Stimulated activated naive CD8-positive, alpha-beta T cell treated with anti-CD3 and anti-CD28 coated beads, Interleukin-15, Interleukin-2, amounts not matched to agents 100 U/mL and 50 U/mL, for 24 hours (primary cell): ENCODE measurements around the gene LUC7L.
A peak's percentile ranks its signal among the peaks of the same experiment; 100 is the strongest.
"Not testable (repeated sequence)": the region's sequence is repeated elsewhere in the genome, so short reads cannot be mapped to it uniquely, and the experiment has no call there.

Source experiments
- ATAC-seq: fragments of 150-1000 bp; cut with Tn5 transposase; one replicate; pipeline ENCODE4 v1.10.0; 2021
- DNase-seq: peaks from one replicate; pipeline ENCODE4 v3.0.0; 2021

The LUC7L gene

DNA sequence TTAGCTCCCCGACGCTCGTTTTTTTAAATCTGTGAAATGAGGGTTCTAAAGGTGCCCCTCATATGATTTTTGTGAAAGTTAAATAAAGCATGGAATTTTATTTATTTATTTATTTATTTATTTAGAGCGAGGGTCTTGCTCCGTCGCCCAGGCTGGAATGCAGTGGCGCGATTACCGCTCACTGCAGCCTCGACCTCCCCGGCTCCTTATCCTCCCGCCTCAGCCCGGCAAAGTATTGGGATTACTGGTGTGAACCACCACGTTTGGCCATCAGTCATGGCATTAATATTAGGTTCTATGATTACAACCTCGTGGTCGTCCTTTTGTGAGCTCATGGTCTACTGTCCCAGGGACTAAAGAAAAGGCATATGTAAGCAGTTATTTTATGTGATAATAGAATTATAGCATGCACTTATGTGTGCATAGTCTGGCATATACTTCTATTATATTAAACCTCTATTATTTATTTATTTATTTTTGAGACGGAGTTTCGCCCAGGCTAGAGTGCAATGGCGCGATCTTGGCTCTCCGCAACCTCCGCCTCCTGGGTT, 557 bp upstream of the LUC7L start:
- ATAC-seq (no peak), DNase-seq (no peak)

DNA sequence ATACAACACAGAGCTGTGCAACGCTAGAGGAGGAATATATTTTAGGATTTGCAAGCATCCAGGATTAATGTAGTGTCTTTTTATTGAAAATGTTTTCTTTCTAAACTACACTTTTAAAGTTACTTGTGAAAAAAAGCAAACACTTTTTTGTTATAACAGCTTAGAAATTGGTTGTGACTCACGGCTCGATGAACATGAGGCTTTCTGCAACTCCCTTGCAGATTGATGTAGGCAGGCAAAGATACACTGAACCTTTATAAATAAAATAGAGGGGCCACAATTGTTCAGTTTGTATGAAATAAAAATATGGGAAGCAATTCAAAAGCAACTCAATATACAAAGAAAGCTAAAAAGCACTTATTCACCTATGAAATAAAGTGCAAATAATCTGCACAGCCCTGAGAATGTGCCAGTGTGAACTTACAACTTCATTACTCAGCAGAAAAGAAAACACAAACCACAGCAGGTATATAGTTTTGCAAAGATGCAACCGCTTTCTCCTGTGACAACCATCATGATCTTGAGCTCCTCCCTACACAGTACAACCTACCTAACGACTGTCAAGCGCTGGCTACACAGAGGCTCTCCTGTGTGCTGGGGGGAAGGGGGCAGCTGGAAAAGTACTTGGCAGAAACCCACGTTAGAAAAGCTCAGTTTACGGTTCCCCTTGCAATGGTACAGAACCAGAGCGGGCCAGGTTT, 948 bp downstream of the LUC7L start:
- ATAC-seq, result peak; percentile 19
- DNase-seq, result no peak

GRCh38 chr16:220021-220420, 9.2 kb downstream of the LUC7L start:
- DNase-seq (no peak), ATAC-seq (no peak)

DNA sequence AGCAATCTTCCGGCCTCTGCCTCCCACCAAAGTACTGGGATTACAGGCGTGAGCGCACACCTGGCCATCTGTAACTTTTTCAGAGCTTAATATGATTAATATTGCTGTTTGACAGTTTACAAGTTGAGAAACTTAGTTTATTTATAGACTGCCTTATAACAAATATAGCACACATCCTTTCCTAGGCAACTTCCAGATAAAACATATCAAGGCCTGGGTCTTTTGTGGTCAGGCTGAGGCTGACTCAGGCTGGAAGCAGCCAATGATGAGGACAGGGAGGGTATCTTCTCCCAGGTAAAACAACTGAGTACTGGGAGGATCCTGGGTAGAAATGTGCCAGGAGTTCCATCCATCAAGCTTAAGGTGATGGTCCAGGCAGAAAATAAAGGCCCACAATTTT, 16.2 kb downstream of the LUC7L start:
- DNase-seq (no peak), ATAC-seq (no peak)

GRCh38 chr16:211631-212180, 17.5 kb downstream of the LUC7L start:
- not testable (repeated sequence) for DNase-seq, ATAC-seq

- not testable (repeated sequence) for ATAC-seq, DNase-seq
Measured at GRCh38 chr16:209359-209758, 19.9 kb downstream of the LUC7L start.

GRCh38 chr16:204046-204445, 25.2 kb downstream of the LUC7L start:
- not testable (repeated sequence) for DNase-seq, ATAC-seq

DNA sequence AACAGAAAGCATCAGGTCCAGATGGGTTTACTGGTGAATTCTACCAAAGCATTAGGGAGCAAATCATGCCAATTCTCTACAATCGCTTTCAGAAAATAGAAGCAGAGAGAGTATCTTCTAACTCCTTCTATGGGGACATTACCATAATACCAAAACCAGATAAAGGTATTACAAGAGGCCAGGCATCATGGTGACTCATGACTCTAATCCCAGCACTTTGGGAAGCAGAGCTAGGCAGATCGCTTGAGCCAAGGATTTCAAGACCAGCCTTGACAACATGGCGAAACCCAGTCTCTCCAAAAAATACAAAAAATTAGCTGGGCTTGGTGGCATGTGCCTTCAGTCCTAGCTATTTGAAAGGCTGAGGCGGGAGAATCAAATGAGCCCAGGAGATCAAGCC, 26.0 kb downstream of the LUC7L start:
- DNase-seq, result no peak
- ATAC-seq, result no peak

DNA sequence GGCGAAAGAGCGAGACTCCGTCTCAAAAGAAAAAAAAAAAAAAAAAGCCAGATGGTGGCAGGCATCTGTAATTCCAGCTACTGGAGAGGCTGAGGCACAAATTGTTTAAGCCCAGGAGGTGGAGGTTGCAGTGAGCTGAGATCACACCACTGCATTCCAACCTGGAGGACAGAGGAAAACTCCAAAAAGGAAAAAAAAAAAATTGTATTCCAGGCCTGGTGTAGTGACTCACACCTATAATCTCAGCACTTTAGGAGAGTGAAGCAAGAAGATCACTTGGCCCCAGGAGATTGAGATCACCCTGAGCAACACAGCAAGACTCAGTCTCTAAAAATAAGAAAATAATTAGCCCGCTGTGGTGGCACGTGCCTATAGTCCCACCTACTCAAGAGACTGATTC, 28.9 kb downstream of the LUC7L start:
- DNase-seq, result no peak
- no peak for ATAC-seq

GRCh38 chr16:194516-194915, 34.7 kb downstream of the LUC7L start:
- ATAC-seq (no peak), DNase-seq (no peak)

DNA sequence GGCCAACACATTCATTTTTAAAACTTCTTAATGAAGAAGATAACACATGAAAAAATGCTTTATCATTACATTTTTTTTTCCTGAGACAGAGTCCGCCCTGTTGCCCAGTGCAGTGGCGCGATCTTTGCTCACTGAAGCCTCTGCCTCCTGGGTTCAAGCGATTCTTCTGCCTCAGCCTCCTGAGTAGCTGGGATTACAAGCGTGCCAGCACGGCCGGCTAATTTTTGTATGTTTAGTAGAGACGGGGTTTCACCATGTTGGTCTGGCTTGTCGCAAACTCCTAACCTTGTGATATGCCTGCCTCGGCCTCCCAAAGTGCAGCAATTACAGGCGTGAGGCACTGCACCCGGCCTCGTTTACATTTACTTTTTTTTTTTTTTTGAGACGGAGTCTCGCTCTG, 35.8 kb downstream of the LUC7L start:
- ATAC-seq, result no peak
- DNase-seq, result no peak

- no peak for ATAC-seq
- no peak for DNase-seq
Measured at GRCh38 chr16:192686-193085, 36.6 kb downstream of the LUC7L start.

- ATAC-seq (no peak), DNase-seq (no peak)
Measured at GRCh38 chr16:191831-192230, 37.4 kb downstream of the LUC7L start.

- no peak for DNase-seq
- no peak for ATAC-seq
Measured at GRCh38 chr16:189604-190186, 39.6 kb downstream of the LUC7L start.

GRCh38 chr16:188674-189073, 40.6 kb downstream of the LUC7L start:
- DNase-seq (no peak), ATAC-seq (peak; percentile 48)

DNA sequence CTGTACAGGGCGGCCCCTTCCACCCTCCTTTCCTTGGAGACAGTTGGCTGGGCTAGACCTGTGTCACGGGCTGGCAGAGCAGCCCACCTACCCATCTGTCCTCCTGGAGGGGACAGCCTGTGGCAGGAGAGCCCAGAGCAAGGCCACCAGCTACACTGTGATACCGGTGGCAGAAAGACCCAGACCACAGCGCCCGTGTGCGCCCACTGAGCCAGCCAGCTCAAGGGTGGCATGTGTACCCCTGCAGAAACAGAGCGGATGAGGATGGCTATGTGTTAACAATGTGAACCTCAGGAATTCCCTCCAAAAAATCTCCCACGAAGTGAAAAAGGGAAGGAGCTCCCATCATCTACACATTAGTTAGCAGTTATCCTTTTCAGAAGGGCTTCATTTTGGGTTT, 41.9 kb downstream of the LUC7L start:
- DNase-seq (no peak), ATAC-seq (no peak)

- no peak for ATAC-seq
- no peak for DNase-seq
Measured at GRCh38 chr16:185691-186090, 43.6 kb downstream of the LUC7L start.

GRCh38 chr16:185213-185612, 44.0 kb downstream of the LUC7L start:
- ATAC-seq (no peak), DNase-seq (no peak)

DNA sequence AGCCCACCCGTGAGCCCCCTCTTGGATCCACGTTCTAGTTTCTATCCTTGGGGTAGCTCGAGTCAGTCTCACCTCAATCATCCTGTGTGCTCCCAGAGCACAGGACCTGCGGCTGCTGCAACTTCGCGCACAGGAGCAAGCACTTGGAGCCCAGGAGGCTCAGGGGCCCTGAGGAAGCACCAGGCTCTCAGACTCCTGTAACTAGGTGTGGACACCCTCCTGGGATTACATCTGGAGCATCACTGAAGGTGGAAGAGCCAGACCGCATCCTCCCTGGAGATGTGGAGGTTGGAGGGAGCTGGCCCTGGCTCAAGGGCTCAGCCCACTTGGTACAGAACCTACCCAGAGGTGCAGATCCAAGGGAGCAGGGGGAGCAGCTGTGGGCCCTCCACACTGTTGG, 46.2 kb downstream of the LUC7L start:
- DNase-seq (no peak), ATAC-seq (no peak)

GRCh38 chr16:181565-182021, 47.7 kb downstream of the LUC7L start:
- ATAC-seq (no peak), DNase-seq (no peak)

- DNase-seq, result peak; percentile 91
- peak; percentile 80 for ATAC-seq
Measured at GRCh38 chr16:180681-181564, 48.3 kb downstream of the LUC7L start.

GRCh38 chr16:180101-180675, 49.1 kb downstream of the LUC7L start, which contains the start of gene HBQ1:
HBQ1 (plus strand) TSS chr16:180459; CDS start chr16:180487, 28 bp downstream.
- DNase-seq (peak; percentile 75), ATAC-seq (peak; percentile 23)
